NCI-H1694 (cell line): ENCODE measurements around the gene VIPR1.

Experiments used
- DNase-seq: peaks from one replicate; lab custom pipeline; 2025; lab: John Stamatoyannopoulos, UW

VIPR1 gene

DNA sequence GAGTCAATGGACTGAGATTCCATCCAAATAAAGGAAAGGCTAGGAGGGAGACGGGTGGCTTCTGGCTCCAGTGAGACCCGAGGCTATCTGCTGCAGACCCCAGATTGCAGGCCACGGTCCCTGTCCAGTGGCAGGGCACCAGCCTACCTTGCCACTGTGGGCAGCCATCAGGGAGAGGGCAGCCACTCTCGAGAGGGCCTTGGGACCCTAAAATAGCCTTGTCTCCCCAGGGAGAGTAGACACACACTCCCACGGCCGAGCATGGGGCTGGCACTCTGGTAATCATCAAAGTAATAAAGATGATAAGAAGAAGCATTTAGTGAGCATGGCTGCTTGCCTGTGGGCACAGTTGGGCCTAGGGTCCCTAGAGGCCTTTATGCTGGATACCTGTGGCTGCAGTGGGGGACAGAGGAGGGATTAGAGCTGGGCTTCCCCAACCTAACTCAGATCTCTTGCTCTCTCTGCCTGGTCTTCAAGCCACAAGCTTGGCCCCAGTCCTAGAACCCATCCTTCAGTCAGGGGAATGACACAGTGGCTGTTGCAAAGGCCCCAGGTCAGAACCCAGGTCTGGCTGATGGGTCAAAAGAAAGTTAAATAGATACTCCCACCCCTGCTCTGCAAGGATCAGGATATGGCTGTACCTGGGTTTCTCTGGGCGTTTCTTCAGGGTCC lies 9.2 kb upstream of the VIPR1 start:
- DNase-seq, result no peak

DNA sequence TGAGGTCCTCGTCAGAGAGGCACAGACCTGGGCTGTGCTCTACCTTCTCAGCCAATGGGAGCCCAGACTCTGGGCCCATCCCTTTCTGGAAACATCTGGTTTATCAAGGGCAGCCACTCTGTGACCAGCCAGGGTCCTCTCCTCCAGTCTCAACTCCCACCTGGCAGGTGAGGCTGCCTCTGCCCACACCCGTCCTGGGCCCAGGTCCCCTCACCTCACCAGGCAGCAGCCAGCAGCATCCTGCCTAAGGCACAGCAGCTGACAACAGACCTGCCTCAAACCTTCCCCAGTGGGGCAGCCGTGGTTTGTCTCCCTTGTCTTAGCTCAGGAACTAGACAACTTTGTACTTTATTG lies 8.7 kb upstream of the VIPR1 start:
- DNase-seq, result no peak

DNA sequence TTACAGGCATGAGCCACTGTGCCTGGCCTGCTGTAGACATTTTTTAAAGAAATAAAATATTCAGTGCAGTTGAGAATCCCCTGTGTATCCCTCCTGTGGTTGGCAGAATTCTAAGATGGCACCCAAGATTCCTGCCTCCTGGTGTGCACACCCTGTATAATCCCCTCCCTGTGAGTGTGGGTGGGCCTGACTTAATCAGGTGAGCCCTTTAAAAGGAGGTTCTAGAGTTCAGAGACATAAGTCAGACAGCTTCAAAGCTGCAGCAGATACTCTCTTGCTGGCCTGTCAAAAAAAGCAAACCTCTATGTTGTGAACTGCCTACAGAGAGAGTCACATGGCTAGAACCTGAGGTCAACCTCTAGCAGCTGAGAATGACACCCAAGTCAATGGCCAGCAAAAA lies 7.0 kb upstream of the VIPR1 start:
- no peak for DNase-seq

DNA sequence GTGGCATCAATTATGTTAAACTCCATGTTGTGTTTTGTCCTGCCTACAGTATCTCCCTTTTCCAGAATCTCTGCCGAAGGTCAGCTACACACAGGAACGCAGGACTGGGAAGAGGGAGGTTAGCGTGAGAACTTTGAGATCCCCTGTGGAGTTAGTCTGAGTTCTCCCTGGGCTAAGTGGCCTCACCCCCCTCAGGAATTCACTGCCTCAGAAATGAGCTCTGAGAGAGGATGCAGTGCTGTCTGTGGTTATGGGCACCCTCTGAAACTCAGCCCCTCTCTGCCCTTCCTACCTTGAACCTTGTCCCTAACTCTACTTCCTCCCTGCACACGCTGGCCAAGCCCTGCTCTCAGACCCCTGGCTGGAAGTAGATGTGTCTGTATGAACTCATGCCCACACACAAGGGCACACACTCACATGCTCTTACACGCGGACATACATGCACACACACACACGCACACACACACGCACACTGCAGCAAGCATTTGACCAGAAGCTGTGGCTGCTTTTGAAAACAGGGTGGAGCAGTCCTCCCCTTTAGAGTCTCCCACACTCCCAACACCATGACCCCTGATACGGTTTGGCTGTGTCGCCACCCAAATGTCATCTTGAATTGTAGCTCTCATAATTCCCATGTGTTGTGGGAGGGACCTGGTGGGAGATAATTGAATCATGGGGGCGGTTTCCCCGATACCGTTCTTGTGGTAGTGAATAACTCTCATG lies 5.3 kb upstream of the VIPR1 start:
- DNase-seq, result no peak

DNA sequence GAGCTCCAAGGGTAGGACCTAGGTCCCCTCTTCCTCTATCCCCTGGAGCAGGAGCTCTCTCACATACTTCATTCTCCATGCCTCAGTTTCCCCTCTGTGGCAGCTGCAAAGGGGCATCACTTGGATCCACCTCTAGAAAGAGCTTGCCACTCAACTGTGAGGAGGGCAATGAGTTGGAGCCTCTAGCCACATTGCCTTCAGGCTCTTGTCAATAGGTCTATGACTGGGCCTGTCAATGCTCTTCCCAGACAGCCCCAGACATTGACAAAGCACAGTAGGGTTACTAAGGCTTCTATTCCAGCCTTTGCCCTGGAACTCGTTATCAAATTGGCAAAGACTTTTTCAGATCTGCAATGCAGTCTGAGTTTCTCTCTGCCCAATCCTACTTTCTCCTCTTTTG lies 4.4 kb upstream of the VIPR1 start:
- no peak for DNase-seq

DNA sequence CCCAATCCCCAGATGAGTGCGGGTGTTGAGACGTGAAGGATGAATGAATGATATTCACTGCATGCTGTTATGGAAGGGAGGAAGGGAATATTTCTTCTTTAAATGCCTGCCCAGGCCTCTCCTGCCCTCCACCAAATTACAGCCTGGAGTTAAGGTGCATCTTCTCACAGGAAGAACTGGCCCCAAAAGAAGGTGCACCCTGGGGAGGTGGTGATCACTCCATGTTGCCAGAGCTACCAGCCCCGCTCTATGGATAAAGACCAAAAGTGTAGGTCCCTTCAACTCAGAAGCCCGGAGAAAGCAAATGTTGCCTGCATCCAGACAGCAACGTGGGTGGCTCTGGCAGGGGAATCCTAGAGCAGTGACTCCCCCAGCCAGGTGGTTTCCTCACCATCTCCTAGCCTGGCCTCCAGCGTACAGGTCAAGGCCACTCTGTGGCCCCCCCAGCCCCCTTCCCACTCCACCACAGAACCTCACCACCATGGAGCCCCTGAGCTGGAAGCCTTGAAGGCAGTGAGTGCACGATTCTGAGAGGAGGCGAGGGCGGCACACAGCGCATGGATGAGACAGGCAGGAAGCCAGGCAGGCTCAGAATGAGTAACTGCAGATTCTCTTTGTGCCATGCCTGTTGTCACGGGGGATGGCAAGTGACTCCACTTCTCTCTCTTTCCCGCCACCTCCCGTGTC lies 3.5 kb upstream of the VIPR1 start:
- no peak for DNase-seq

DNA sequence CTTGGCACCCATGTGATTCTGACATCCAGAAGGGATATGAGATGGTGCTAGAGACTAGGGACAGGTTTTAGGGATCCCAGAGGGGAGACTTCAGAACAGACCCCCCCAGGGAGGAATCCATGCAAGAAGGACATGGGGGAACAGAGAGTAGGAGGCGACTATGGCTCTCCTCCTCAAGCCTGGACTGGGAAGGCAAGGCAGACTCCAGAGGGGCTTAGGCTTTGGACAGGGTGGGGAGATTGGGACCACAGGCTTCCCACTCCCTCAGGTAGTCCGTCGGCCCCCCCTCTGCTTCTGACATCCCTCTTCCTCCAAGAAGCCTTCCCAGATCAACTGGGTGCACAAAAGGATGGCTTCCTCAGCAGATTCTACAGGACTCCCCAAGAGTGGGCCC lies 3.0 kb upstream of the VIPR1 start:
- no peak for DNase-seq

DNA sequence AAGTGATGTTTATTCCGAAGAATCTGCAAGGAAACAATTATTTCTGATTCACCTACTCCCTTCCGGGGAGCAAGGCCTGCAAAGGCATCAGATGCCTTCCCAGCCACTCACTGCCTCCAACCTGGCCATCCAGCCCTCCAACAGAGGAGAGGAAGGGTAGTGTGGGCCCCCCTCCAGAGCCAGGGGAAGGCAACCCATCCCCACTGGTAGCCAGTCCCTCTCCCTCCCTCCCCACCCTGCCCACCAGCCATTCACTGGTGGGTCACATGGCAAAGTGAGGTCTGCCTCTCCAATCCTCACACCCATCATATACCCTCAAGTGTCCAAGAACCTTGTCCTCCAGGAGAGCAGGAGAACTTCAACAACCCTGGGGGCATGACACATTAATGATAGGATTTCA lies 2.4 kb upstream of the VIPR1 start:
- no peak for DNase-seq

DNA sequence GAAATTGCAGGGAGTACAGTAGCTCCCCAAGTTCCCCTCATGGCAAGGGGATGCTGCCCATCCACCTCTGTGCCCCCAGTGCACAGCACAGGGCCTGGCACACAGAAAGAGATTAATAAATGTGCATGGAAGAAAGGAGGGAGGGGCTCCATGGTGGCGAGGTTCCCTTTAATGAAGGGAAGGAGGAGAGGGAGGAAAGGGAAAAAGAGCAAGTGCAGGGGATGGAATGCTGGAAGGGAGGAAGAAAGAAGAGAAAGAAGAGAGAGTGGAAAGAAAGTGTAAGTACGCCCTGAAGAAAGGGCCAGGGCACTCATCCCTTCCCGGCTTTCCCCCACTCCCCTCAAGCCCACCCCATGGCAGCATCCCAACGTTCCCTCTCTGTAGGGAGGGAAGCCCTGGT lies 1.5 kb upstream of the VIPR1 start:
- DNase-seq, result no peak

DNA sequence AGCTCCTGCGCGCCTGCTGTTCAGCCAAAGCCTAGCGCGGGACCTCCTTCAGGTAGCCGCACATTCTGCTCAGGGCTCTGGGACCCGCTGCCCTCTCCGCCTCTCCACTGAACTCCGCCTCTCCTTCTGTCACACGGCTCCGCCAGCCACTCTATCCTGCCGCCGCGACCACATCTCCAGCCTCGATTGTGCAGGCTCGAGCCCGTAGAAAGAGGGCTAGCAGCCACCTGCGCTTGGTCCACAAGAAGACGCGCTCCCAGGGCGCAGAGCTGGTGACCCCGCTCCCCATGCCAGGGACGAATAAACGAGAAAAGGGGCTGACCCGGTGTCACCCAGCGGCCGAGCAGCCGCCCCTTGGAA lies 1.1 kb upstream of the VIPR1 start:
- DNase-seq, result no peak

DNA sequence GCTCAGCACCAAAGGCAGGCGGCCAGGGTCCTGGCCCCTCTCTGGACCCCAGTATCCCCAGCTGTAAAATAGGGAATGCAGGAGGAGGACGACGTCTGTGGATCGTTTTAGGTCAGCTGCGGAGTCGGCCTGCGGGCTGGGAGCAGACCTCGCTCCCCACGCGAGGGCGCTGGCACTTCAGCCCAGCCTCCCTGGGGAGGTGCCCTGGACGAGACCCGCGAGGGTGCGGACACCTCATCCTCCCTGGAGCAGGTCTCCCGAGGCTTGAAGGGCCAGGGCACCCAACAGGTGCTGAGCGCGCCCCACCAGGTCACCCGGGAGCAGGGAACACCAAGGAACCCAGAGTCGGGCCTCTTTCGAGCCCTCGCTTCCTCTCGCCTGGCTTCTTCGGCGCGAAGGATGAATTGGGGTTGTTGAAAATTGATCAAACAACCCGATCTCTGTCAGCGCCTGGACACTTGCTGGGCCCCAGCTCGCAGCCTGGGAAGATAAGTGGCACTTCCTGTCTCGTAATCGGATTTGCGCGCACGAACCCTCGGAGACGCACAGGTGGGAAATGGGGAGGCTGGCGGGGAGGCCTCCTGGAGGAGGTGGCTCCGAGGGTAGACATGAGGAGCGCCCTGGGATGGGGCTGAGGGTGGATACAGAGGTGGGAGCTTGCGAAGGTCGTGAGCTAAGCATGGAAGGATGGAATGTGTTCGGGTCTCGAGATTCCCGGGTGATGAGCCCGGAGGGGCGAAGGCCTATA lies 588 bp upstream of the VIPR1 start:
- no peak for DNase-seq

DNA sequence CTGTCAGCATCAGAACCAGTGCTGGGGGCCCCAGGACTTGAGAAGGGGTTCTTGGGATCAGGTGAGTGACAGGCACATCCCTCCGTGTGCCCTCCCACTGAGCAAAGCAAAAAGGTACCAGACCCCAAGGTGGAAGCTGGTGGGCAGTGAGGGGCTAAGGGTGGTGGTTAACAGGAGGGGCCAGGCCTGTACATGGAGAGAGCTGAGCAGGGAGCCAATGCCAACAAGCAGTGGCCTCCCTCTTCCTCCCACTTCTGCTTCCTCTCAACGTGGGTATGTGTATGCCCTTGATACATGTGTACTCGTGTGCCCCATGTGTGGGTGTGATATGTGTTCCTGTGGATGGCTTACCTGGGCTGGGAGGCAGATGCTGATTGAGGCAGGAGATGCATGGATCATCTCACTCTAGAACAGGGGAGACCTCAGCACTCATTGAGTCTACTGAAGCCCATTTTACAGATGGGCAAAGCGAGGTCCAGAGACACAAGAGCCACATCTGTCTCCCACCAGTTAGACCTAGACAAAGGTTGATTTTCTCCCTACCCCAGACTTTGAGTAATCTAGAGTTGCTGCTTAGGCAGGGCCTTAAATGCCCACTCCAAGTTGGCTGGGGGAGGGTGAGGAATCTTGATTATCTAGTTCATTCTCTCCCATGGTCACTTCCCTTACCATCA lies 945 bp downstream of the VIPR1 start:
- DNase-seq, result no peak

DNA sequence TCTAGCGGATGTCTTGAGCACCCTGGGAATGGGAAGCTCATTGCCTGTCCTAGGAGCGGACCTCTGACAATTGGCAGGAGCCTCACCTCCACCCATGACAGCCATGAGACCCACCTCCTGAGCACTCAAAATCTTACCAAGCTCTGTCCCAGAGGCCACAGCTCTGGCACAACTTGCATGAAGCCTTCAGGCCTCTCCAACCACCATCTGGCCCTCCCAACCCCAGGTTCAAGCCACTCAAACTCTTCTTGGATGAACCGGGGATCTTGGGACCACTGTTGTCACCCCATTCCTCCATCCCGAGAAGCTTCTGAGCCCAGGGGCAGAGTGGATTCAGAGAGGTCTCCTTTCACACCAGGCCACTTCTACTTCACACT lies 1.5 kb downstream of the VIPR1 start:
- DNase-seq, result no peak

DNA sequence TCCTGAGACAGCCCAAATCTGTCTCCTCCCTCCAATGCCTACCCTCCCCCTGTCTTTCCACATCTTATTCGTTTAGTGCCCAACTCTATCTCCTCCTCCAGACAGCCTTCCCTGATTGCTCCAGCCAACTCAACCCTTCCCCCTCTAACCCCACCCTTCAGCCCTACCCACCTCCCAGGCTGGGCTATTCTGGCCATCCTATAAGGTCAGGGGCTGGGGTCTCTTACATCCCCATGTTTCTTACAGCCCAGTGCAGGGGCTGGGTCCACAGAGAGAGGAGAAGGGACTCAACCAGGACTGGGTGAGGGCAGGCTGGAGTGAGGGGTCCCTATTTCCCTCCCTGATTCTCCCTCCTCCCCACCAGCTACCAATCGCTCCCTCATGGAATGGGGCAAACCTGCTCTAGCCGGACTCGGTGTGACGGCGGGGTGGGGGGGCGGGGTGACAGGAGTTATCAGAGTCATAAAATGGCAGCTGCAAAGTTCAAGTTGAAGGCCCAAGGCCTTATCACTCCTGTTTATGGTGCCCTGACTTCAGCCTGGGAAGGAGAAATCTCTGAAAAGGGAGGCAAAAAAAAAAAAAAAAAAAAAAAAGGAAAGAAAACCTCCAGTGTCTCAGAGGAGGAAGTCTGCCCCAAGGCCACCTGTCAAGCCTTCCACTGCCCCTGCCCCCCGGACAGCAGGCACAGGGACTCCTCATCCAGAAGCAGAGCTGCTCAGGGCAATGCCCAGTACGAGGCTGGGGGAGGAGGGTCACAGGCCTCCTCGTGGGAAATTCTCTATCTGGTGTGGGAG lies 2.1 kb downstream of the VIPR1 start:
- no peak for DNase-seq

DNA sequence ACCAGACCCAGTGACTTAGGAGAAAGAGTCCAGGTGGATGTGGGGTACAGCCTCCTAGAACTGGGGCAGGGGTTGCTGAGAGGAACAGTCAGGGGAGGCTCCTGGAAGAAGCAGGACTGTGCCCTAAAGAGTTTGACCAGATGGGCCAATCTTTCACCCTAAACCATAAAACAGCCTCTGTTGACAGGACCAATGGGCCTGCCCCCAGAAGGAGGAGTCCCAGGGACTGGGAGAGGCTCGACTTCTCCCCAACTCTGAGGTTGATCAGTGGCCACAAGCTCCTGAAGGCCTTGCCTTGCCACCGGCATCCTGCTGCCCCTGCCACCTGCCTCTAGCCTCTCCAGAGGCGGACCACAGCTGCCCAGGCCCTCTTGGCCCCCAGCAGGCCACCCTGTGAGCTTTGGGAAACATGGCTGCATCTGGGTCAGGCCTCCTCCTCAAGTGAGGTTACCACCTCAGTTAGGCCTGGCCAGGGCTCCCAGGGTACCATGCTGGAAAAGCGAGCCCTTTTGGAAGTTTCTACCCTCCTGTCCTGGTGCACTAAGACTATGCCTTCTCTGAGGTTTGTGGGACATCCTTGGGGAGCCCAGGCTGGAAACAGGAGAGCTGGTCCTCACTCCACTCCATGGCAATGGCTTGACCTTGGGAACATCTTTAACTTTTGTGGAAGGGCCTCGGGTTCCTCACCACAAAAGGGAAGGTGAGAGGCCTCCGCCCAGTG lies 2.8 kb downstream of the VIPR1 start:
- no peak for DNase-seq

DNA sequence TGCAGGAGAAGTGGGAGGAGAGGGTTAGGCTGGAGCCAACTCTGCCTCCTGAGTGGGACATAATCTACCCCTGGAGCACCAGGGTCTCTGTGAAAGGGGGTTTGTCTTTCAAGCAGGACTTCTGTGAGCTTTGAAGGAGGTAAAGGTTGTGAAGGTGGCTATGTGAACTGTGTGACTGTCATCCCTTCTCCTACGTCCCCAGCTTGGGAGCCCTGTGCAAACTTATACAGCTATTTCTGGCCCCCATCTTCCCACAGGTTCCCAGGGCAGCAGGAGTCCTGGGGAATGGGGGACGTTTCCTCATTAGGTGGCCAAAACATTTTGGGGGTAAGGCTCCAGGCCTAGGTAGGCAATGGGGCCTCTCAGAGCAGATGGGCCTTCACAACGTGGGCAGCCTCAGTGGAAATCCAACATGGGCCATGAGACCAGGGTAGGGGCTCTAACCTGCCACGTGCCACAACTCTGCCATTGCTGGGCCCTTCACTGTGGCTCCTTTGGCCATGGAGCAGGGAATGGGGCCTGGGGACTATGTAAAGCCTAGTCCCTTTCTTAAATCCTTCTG lies 3.5 kb downstream of the VIPR1 start:
- no peak for DNase-seq

DNA sequence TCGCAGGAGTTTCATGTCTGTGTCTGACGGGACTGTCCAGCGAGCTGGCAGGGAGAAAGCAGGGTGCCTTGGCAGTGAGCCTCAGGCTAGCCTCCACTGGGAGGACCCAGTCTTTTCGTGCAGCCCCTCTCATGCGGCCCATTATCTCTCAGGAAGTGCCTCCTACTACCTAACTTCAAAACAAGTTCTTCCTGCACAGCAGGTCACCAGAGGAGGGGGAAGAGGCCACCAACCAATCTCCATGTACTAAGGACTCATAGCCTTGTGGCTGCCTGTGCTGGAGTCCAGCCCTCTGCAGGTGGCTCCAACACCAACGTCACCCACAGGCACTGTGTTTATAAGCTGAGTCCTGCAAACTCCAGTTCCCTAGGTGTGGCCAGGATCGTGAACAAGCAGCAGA lies 4.8 kb downstream of the VIPR1 start:
- DNase-seq, result no peak

DNA sequence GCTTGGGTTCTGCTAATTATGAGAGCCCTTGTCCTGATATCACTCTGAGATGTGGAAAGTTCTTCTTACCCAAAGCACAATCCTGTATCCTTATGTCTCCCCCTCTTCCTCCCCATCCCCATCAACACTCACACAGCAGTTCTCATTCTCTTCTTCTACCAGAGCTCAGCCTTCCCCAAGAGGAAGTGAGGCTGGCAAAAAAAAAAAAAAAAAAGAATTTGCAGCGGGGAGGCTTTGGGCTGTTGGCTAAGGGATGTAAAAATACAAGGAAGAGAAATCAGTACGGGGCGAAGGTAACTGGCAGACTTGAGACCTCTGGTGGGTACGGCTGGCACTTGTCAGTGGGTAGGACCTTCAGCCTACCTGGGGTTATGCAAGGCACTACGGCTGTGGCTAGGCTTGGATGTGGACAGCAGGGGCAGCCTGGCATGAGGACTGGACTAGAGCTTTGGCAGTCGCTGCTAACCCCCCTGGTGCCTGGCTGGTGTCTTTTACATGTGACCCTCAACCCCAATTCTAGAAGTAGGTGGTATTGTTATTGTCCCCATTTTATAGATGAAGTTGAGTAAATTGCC lies 5.4 kb downstream of the VIPR1 start:
- DNase-seq, result no peak

DNA sequence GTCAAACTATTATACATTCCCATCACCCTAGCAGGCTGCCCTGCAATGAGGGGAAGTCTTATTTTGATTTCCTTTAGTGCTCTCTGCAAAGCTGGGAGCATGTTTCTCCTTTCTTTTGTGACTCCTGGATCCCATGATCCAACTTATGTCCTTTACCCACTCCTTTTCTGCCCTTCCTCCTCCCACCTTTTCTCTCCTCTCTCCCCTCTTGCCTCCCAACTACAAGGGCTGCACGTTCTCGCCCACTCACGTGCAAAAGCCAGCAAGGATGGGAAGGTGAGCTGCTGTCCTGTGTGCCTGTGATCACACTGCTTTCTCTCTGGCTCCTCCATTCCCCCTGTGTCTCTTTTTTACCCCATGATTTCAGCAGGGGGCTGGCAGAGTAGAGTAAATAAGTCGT lies 6.1 kb downstream of the VIPR1 start:
- DNase-seq, result no peak

DNA sequence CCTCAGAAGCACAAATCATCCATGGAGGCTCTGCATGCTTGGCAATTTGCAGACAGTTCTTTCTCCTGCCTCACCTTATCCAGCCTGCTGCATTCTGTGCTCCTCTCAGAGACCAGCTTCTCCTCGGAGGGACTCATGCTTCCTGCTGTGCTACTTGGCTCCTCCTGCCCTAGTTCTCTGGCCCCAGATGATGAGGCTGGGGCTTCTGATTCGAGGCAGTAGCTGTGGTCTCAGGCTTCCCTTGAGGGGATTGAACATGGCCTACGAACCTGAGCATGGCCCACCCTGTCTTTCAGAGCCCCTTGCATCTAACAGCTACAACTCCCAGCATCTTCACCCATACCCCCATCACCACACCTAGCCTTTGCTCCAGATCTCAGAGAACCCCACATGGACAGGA lies 6.7 kb downstream of the VIPR1 start:
- no peak for DNase-seq
